ENCODE measurements around the gene C5orf47. TPM values are rescaled to one million over a fixed set of nuclear protein-coding genes. Genes with fewer than 3 reads are reported as not detected.

Gene C5orf47
- total and polyA plus RNA-seq, 2 of the 8 experiments (the other 6 are each of a cell fraction or from before 2014, with no cell fraction given): 0.11 TPM; not detected in 1

DNA sequence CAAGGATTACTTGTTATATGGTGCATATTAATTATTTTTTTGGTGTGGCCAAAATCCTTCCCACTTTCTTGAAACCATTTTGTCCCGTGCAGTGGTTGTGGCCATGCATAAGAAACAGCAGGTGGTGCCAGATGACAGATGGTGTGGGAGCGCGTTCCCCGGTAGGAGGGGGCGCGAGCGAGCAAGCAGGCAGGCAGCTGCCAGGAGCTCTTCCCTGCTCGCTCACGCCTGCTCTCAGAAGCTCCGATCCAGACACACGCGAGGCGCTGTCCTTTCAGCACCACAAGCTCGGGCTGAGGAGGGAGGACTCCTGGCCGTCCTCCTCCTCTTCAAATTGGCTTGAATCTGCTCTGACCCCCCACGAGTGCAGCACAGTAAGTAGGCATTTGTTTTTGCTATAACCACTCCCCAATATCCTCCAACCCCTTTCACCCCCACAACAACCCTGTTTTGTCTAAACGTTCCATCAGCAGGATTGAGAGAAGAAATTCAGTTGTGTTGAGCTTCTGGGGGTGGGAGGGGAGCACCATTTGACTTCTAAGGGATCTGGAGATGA, 56.6 kb downstream of the C5orf47 start, which contains the start of gene NSG2 (continued):
- TF ChIP-seq, protein P1, sequence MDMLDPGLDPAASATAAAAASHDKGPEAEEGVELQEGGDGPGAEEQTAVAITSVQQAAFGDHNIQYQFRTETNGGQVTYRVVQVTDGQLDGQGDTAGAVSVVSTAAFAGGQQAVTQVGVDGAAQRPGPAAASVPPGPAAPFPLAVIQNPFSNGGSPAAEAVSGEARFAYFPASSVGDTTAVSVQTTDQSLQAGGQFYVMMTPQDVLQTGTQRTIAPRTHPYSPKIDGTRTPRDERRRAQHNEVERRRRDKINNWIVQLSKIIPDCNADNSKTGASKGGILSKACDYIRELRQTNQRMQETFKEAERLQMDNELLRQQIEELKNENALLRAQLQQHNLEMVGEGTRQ (IDR thresholded peaks at IDR 0.05; ENCODE audit: low read length): no peak
- TF ChIP-seq TAF7 (optimal IDR thresholded peaks at IDR 0.05; ENCODE audit: borderline replicate concordance, low read depth, low read length) (no peak), MAFK (IDR thresholded peaks at IDR 0.05; ENCODE audit: low read depth, low read length) (no peak), GTF2F1 (IDR thresholded peaks at IDR 0.05; ENCODE audit: borderline replicate concordance, low read depth, low read length) (no peak), BCL11A (IDR thresholded peaks at IDR 0.05; ENCODE audit: low read depth in 2 of 2, low read length in 2 of 2) (no peak), TBP (IDR thresholded peaks at IDR 0.05; ENCODE audit: low read depth, low read length) (no peak; the same call in 1 of the 2 replicates), RXRA (IDR thresholded peaks at IDR 0.05; ENCODE audit: insufficient read depth, low read depth, low read length) (no peak), POLR2AphosphoS5 (IDR thresholded peaks at IDR 0.05; ENCODE audit: low read depth, low read length) (no peak), PHF8 (conservative IDR thresholded peaks at IDR 0.05; ENCODE audit: low read depth, low read length) (no peak), CEBPB (IDR thresholded peaks at IDR 0.05; ENCODE audit: low read depth, low read length) (no peak), TCF12 (IDR thresholded peaks at IDR 0.05; ENCODE audit: low read depth, low read length) (0 out of 2 replicates have a peak, but pooled peaks have one; percentile 25), CREB1 (IDR thresholded peaks at IDR 0.05) (peak; percentile 66; the same call in 1 of the 2 replicates), RFX5 (IDR thresholded peaks at IDR 0.05; ENCODE audit: borderline replicate concordance, low read depth, low read length) (no peak), NANOG (IDR thresholded peaks at IDR 0.05; ENCODE audit: insufficient read depth, low read depth, low read length, poor library complexity, severe bottlenecking) (no peak), ZNF274 (IDR thresholded peaks at IDR 0.05; ENCODE audit: borderline replicate concordance, extremely low read depth, low read length) (no peak), KDM1A (IDR thresholded peaks at IDR 0.05; ENCODE audit: borderline replicate concordance, low read length) (no peak), GABPA (IDR thresholded peaks at IDR 0.05; ENCODE audit: borderline replicate concordance, insufficient read depth, low read length) (no peak; the same call in 1 of the 2 replicates), SIRT6 (IDR thresholded peaks at IDR 0.05; ENCODE audit: low read length) (no peak), RAD21 (IDR thresholded peaks at IDR 0.05 in 1 of 2, conservative IDR thresholded peaks at IDR 0.05 in 1 of 2; ENCODE audit: low read depth in 2 of 2, low read length in 2 of 2) (peak; percentile 98 to 100), EGR1 (IDR thresholded peaks at IDR 0.05; ENCODE audit: borderline replicate concordance, low read depth, low read length) (no peak), RNF2 (IDR thresholded peaks at IDR 0.05; ENCODE audit: borderline replicate concordance, low read depth, low read length, missing control alignments, poor library complexity, severe bottlenecking) (no peak)
- TF ChIP-seq, protein P2, sequence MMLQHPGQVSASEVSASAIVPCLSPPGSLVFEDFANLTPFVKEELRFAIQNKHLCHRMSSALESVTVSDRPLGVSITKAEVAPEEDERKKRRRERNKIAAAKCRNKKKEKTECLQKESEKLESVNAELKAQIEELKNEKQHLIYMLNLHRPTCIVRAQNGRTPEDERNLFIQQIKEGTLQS (IDR thresholded peaks at IDR 0.05; ENCODE audit: insufficient read depth, low read depth, low read length): no peak

Measured in H1 (cell line).